Endothelial cell (in vitro differentiated cells): ENCODE measurements around the gene NKAIN2. TPM values are rescaled to one million over a fixed set of nuclear protein-coding genes. Genes with fewer than 3 reads are reported as not detected.
"Not testable (repeated sequence)": the region's sequence is repeated elsewhere in the genome, so short reads cannot be mapped to it uniquely, and the experiment has no call there.

Source experiments
- DNase-seq: peaks from one replicate; pipeline ENCODE4 v3.0.0; 2021; ENCODE audit warnings: low spot score
- H3K27ac Mint-ChIP-seq: one replicate; pipeline ENCODE4 v1.8.0; 2021; ENCODE audit warnings: mixed read lengths, inconsistent platforms; ENCODE audit not compliant: unreplicated experiment
- H3K27me3 Mint-ChIP-seq: one replicate; pipeline ENCODE4 v1.8.0; 2021; ENCODE audit warnings: mild to moderate bottlenecking, moderate library complexity, mixed read lengths, inconsistent platforms; ENCODE audit not compliant: unreplicated experiment
- H3K36me3 Mint-ChIP-seq: one replicate; pipeline ENCODE4 v1.8.0; 2021; ENCODE audit warnings: mild to moderate bottlenecking, low read depth, mixed read lengths, inconsistent platforms; ENCODE audit not compliant: unreplicated experiment
- H3K4me1 Mint-ChIP-seq: one replicate; pipeline ENCODE4 v1.8.0; 2021; ENCODE audit warnings: mild to moderate bottlenecking, mixed read lengths, inconsistent platforms; ENCODE audit not compliant: unreplicated experiment
- H3K4me3 Mint-ChIP-seq: one replicate; pipeline ENCODE4 v1.8.0; 2021; ENCODE audit warnings: mild to moderate bottlenecking, mixed read lengths, inconsistent platforms; ENCODE audit not compliant: unreplicated experiment
- H3K9me3 Mint-ChIP-seq: one replicate; pipeline ENCODE4 v1.8.0; 2021; ENCODE audit warnings: mixed read lengths, inconsistent platforms; ENCODE audit not compliant: unreplicated experiment
- CTCF ChIP-seq: fragments of 200-600 bp; sonication (generic); IDR thresholded peaks from one replicate; pipeline ENCODE4 v1.5.0; 2021; ENCODE audit warnings: antibody characterized with exemption; ENCODE audit not compliant: unreplicated experiment
- total RNA-seq: library from RNA; stranded (reverse); fragmentation: NEBNext Ultra II Directional; extraction: Animal tissue kit (Norgen Biotek cat#: 25700); gene quantifications from one replicate; pipeline ENCODE4 v1.2.1, GENCODE V29; 2021; ENCODE audit not compliant: unreplicated experiment

The NKAIN2 gene
- total RNA-seq, 1 donor from 2014 or later, result 9.5 TPM

GRCh38 chr6:124339610-124340334 is 536.1 kb downstream of the NKAIN2 start:
- no peak for TF ChIP-seq CTCF
- no peak for DNase-seq
- H3K4me1 Mint-ChIP-seq, result no peaks in the 10 kb centered on the region
- no peak overlapping the region for H3K27ac Mint-ChIP-seq
- no peaks in the 10 kb centered on the region for H3K27me3 Mint-ChIP-seq
- no peaks in the 10 kb centered on the region for H3K9me3 Mint-ChIP-seq
- no peaks in the 10 kb centered on the region for H3K36me3 Mint-ChIP-seq
- no peak overlapping the region for H3K4me3 Mint-ChIP-seq

GRCh38 chr6:124348339-124348738 is 544.7 kb downstream of the NKAIN2 start:
- H3K27ac Mint-ChIP-seq, H3K4me3 Mint-ChIP-seq, H3K4me1 Mint-ChIP-seq: not testable (repeated sequence)

GRCh38 chr6:124355146-124355545 is 551.5 kb downstream of the NKAIN2 start:
- DNase-seq, result no peak
- Mint-ChIP-seq H3K4me1 (no peaks in the 10 kb centered on the region), H3K9me3 (no peaks in the 10 kb centered on the region), H3K27me3 (no peaks in the 10 kb centered on the region), H3K36me3 (no peaks in the 10 kb centered on the region), H3K4me3 (no peak overlapping the region), H3K27ac (no peak overlapping the region)
- no peak for TF ChIP-seq CTCF

More at GRCh38 chr6:124348339-124348738, 544.7 kb downstream of the NKAIN2 start:
- DNase-seq, H3K9me3 Mint-ChIP-seq, H3K27me3 Mint-ChIP-seq, H3K36me3 Mint-ChIP-seq: not testable (repeated sequence)

GRCh38 chr6:124356276-124356810 is 552.7 kb downstream of the NKAIN2 start:
- no peaks in the 10 kb centered on the region for H3K27me3 Mint-ChIP-seq

GRCh38 chr6:124356811-124357210 is 553.1 kb downstream of the NKAIN2 start:
- Mint-ChIP-seq H3K9me3 (no peaks in the 10 kb centered on the region), H3K27ac (no peak overlapping the region), H3K4me1 (no peaks in the 10 kb centered on the region), H3K36me3 (no peaks in the 10 kb centered on the region), H3K4me3 (no peak overlapping the region), H3K27me3 (no peaks in the 10 kb centered on the region)
- no peak for DNase-seq
- TF ChIP-seq CTCF, result no peak

More at GRCh38 chr6:124356276-124356810, 552.7 kb downstream of the NKAIN2 start:
- no peaks in the 10 kb centered on the region for H3K9me3 Mint-ChIP-seq
- H3K36me3 Mint-ChIP-seq, result no peaks in the 10 kb centered on the region
- TF ChIP-seq CTCF, result no peak
- DNase-seq, result no peak
- H3K4me3 Mint-ChIP-seq, result no peak overlapping the region
- H3K4me1 Mint-ChIP-seq, result no peaks in the 10 kb centered on the region
- H3K27ac Mint-ChIP-seq, result no peak overlapping the region
